Mesenchymal stem cell (in vitro differentiated cells and primary cell): ENCODE data around the gene MYH9.
A peak's percentile ranks its signal among the peaks of the same experiment; 100 is the strongest.

Source experiments
- DNase-seq: peaks from one replicate; pipeline ENCODE4 v3.0.0-alpha.2; 2013
- H2AFZ ChIP-seq: one replicate; pipeline ENCODE4 v1.6.1; 2013; ENCODE audit warnings: low read depth, mild to moderate bottlenecking, control low read depth, inconsistent platforms, low read length, moderate library complexity
- H2AK5ac ChIP-seq: 2 replicates; pipeline ENCODE4 v1.6.1; 2013; ENCODE audit warnings: low read length, moderate library complexity, mild to moderate bottlenecking, inconsistent platforms; ENCODE audit not compliant: severe bottlenecking
- H2BK120ac ChIP-seq: one replicate; pipeline ENCODE4 v1.6.1; 2013; ENCODE audit warnings: low read depth, mild to moderate bottlenecking, inconsistent platforms, low read length, moderate library complexity
- H2BK12ac ChIP-seq, 2 experiments: one replicate each; pipeline ENCODE4 v1.6.1; 2013; ENCODE audit warnings: inconsistent platforms in 2 of 2, low read length in 2 of 2, mild to moderate bottlenecking in 2 of 2, moderate library complexity in 2 of 2, control low read depth in 1 of 2
- H2BK15ac ChIP-seq: one replicate; pipeline ENCODE4 v1.6.1; 2013; ENCODE audit warnings: mild to moderate bottlenecking, low read depth, inconsistent platforms; ENCODE audit not compliant: poor library complexity, severe bottlenecking
- H2BK5ac ChIP-seq: 2 replicates; pipeline ENCODE4 v1.6.1; 2013; ENCODE audit warnings: low read depth, mild to moderate bottlenecking, low read length, control low read depth, inconsistent platforms; ENCODE audit not compliant: poor library complexity, severe bottlenecking
- H3K14ac ChIP-seq, 2 experiments: one replicate each; pipeline ENCODE4 v1.6.1; 2013; ENCODE audit warnings: inconsistent platforms in 2 of 2, low read length in 2 of 2, control low read depth in 1 of 2, mild to moderate bottlenecking in 1 of 2, moderate library complexity in 1 of 2
- H3K18ac ChIP-seq, 2 experiments: one replicate each; pipeline ENCODE4 v1.6.1; 2013; ENCODE audit warnings: inconsistent platforms in 2 of 2, low read length in 2 of 2, control low read depth in 1 of 2, low read depth in 1 of 2, mild to moderate bottlenecking in 1 of 2
- H3K23ac ChIP-seq, 2 experiments: one replicate each; pipeline ENCODE4 v1.6.1; 2013; ENCODE audit warnings: inconsistent platforms in 2 of 2, low read length in 2 of 2, mild to moderate bottlenecking in 2 of 2, moderate library complexity in 2 of 2, control low read depth in 1 of 2
- H3K27ac ChIP-seq: 2 replicates; pipeline ENCODE4 v1.5.1; 2013; ENCODE audit warnings: mild to moderate bottlenecking, moderate library complexity, low read length, control low read depth, inconsistent platforms; ENCODE audit not compliant: poor library complexity, severe bottlenecking
- H3K27me3 ChIP-seq, 2 experiments: 2 replicates each; pipeline versions ENCODE4 v1.6.1 to v1.7.0; 2013; ENCODE audit warnings: low read length in 2 of 2, mild to moderate bottlenecking in 2 of 2, moderate library complexity in 2 of 2, control low read depth in 1 of 2, inconsistent platforms in 1 of 2; ENCODE audit not compliant: control insufficient read depth in 1 of 2, insufficient read depth in 1 of 2
- H3K36me3 ChIP-seq, 2 experiments: 2 replicates each; pipeline versions ENCODE4 v1.6.1 to v1.7.0; 2013; ENCODE audit warnings: low read length in 2 of 2, control low read depth in 1 of 2, inconsistent platforms in 1 of 2, low read depth in 1 of 2, mild to moderate bottlenecking in 1 of 2; ENCODE audit not compliant: insufficient read depth in 2 of 2, control insufficient read depth in 1 of 2
- H3K4ac ChIP-seq, 2 experiments: one replicate each; pipeline ENCODE4 v1.6.1; 2013; ENCODE audit warnings: inconsistent platforms in 2 of 2, low read length in 2 of 2, mild to moderate bottlenecking in 2 of 2, moderate library complexity in 2 of 2, control low read depth in 1 of 2, low read depth in 1 of 2
- H3K4me1 ChIP-seq: 2 replicates; pipeline ENCODE4 v1.6.1; 2013; ENCODE audit warnings: low read depth, low read length, control low read depth; ENCODE audit not compliant: control insufficient read depth, insufficient read depth
- H3K4me2 ChIP-seq: 2 replicates; pipeline ENCODE4 v1.6.1; 2013; ENCODE audit warnings: low read length, mild to moderate bottlenecking, inconsistent platforms; ENCODE audit not compliant: poor library complexity, severe bottlenecking
- H3K4me3 ChIP-seq, 2 experiments: 2 replicates each; pipeline versions ENCODE4 v1.5.1 to v1.7.0; 2013; ENCODE audit warnings: low read length in 2 of 2, mild to moderate bottlenecking in 2 of 2, control low read depth in 1 of 2, low read depth in 1 of 2; ENCODE audit not compliant: insufficient read depth in 1 of 2
- H3K79me1 ChIP-seq: replicated peaks from 2 replicates; pipeline ENCODE4 v1.6.1; 2013; ENCODE audit warnings: mild to moderate bottlenecking, control low read depth, low read length, inconsistent platforms; ENCODE audit not compliant: poor library complexity, severe bottlenecking
- H3K9ac ChIP-seq: 2 replicates; pipeline ENCODE4 v1.7.0; 2013; ENCODE audit warnings: mild to moderate bottlenecking, low read length, moderate library complexity
- H3K9me3 ChIP-seq: 2 replicates; pipeline ENCODE4 v1.7.0; 2013; ENCODE audit warnings: mild to moderate bottlenecking, low read length; ENCODE audit not compliant: control insufficient read depth
- H4K8ac ChIP-seq: one replicate; pipeline ENCODE4 v1.6.1; 2013; ENCODE audit warnings: inconsistent platforms, mild to moderate bottlenecking, low read length, moderate library complexity
- H4K91ac ChIP-seq: one replicate; pipeline ENCODE4 v1.6.1; 2013; ENCODE audit warnings: mild to moderate bottlenecking, low read length, inconsistent platforms
- WGBS: methylation state at CpG from one replicate; pipeline ENCODE4 v1.1.7; 2013; ENCODE audit warnings: mixed read lengths; 5-methylcytosine and 5-hydroxymethylcytosine counted together

The MYH9 gene

GRCh38 chr22:36419177-36419911 lies 31.6 kb upstream of the MYH9 start:
- 13% methylated on average over 13 of the region's 13 CpGs for WGBS
- Histone ChIP-seq H3K79me1 (no peaks in the 10 kb centered on the region), H3K4me1 (peaks cover 13% of the 10 kb centered on the region)

GRCh38 chr22:36417281-36417686 lies 29.5 kb upstream of the MYH9 start:
- WGBS: 56% methylated on average over 9 of the region's 9 CpGs
- H3K27ac ChIP-seq: peak overlapping the region; percentile 38

More at GRCh38 chr22:36419177-36419911, 31.6 kb upstream of the MYH9 start:
- H2BK5ac ChIP-seq: no peak overlapping the region
- H3K18ac ChIP-seq: peak overlapping the region; percentile 9 to 13
- peak overlapping the region; percentile 13 for H3K27ac ChIP-seq
- DNase-seq: peak; percentile 95
- peak overlapping the region in 1 of 2 experiments; percentile 33 for H2BK12ac ChIP-seq
- H2AK5ac ChIP-seq: peak overlapping the region; percentile 16
- peak overlapping the region in 1 of 2 experiments; percentile 68 for H3K4me3 ChIP-seq
- peak overlapping the region; percentile 42 for H2BK120ac ChIP-seq
- peak overlapping the region; percentile 18 for H3K4me2 ChIP-seq
- H4K91ac ChIP-seq: peak overlapping the region; percentile 20
- no peak overlapping the region for H2AFZ ChIP-seq
- H4K8ac ChIP-seq: peak overlapping the region; percentile 91
- peak overlapping the region; percentile 66 for H3K9ac ChIP-seq
- peak overlapping the region; percentile 94 for H2BK15ac ChIP-seq
- H3K23ac ChIP-seq: no peak overlapping the region
- no peak overlapping the region for H3K14ac ChIP-seq
- no peaks in the 10 kb centered on the region for H3K36me3 ChIP-seq
- no peaks in the 10 kb centered on the region for H3K9me3 ChIP-seq
- H3K27me3 ChIP-seq: no peaks in the 10 kb centered on the region
- H3K4ac ChIP-seq: peak overlapping the region in 1 of 2 experiments; percentile 32

GRCh38 chr22:36415415-36416168 lies 27.8 kb upstream of the MYH9 start:
- H2AFZ ChIP-seq: no peak overlapping the region
- H3K4me2 ChIP-seq: no peak overlapping the region
- H3K18ac ChIP-seq: no peak overlapping the region
- no peak overlapping the region for H2BK120ac ChIP-seq
- no peak overlapping the region for H3K23ac ChIP-seq
- WGBS: 97% methylated on average over 8 of the region's 12 CpGs
- no peak overlapping the region for H2BK5ac ChIP-seq
- H3K4ac ChIP-seq: no peak overlapping the region
- peak overlapping the region; percentile 81 for H2AK5ac ChIP-seq
- no peak overlapping the region for H4K91ac ChIP-seq
- H2BK12ac ChIP-seq: peak overlapping the region in 1 of 2 experiments; percentile 91
- DNase-seq: no peak
- no peaks in the 10 kb centered on the region for H3K27me3 ChIP-seq
- H3K14ac ChIP-seq: no peak overlapping the region
- no peak overlapping the region for H3K9ac ChIP-seq
- H3K4me3 ChIP-seq: no peak overlapping the region
- no peak overlapping the region for H3K27ac ChIP-seq
- no peaks in the 10 kb centered on the region for H3K9me3 ChIP-seq
- H3K36me3 ChIP-seq: no peaks in the 10 kb centered on the region
- peaks cover 2% of the 10 kb centered on the region for H3K79me1 ChIP-seq
- peaks cover 15% of the 10 kb centered on the region for H3K4me1 ChIP-seq
- H2BK15ac ChIP-seq: no peak overlapping the region
- no peak overlapping the region for H4K8ac ChIP-seq

More at GRCh38 chr22:36417281-36417686, 29.5 kb upstream of the MYH9 start:
- Histone ChIP-seq H3K23ac (peak overlapping the region in 1 of 2 experiments; percentile 63), H2BK12ac (peak overlapping the region; percentile 89 to 98), H3K4me3 (no peak overlapping the region), H3K4ac (peak overlapping the region; percentile 77 to 87), H2BK15ac (peak overlapping the region; percentile 97), H3K79me1 (peaks cover 2% of the 10 kb centered on the region), H3K4me1 (peaks cover 15% of the 10 kb centered on the region), H2BK5ac (peak overlapping the region; percentile 46), H3K4me2 (peak overlapping the region; percentile 37), H3K18ac (peak overlapping the region; percentile 82 to 89), H3K9me3 (no peaks in the 10 kb centered on the region), H2AK5ac (peak overlapping the region; percentile 26), H4K8ac (peak overlapping the region; percentile 95), H3K9ac (peak overlapping the region; percentile 5), H3K14ac (peak overlapping the region in 1 of 2 experiments; percentile 55), H4K91ac (peak overlapping the region; percentile 89), H2BK120ac (peak overlapping the region; percentile 89), H3K36me3 (no peaks in the 10 kb centered on the region), H2AFZ (no peak overlapping the region), H3K27me3 (no peaks in the 10 kb centered on the region)
- DNase-seq: no peak
